SK-N-SH (cell line): ENCODE measurements around the gene KCNA5. TPM values are rescaled to one million over a fixed set of nuclear protein-coding genes. Genes with fewer than 3 reads are reported as not detected.

Experiments used
- CTCF ChIA-PET: fragments of 300-600, 350-600 bp; formaldehyde crosslinking; extraction: SDS; loops from one replicate; lab custom pipeline; 2021; lab: Yijun Ruan, JAX
- POLR2A ChIA-PET: fragments of 350-600 bp; sonication (Branson Sonifier 250); formaldehyde crosslinking; extraction: SDS; loops from one replicate; lab custom pipeline; 2020; ENCODE audit warnings: antibody characterized with exemption, inconsistent platforms; lab: Yijun Ruan, JAX
- DNase-seq: peaks from one replicate; pipeline ENCODE4 v3.0.0; 2012
- H2AFZ ChIP-seq: fragments of 200-600 bp; sonication (generic); 2 replicates; pipeline ENCODE4 v1.8.1; 2016; ENCODE audit warnings: antibody characterized with exemption, mild to moderate bottlenecking, low read depth
- H3F3A ChIP-seq: fragments of 200-600 bp; sonication (generic); replicated peaks from 2 replicates; pipeline ENCODE3; 2016; ENCODE audit warnings: antibody characterized with exemption, mild to moderate bottlenecking; ENCODE audit not compliant: insufficient read depth
- H3K27ac ChIP-seq, 2 experiments: fragments of 200-500 bp in 1 of 2; fragments of 200-600 bp in 1 of 2; sonication (Bioruptor generic) in 1 of 2; sonication (generic), shearing (Covaris generic) in 1 of 2; 2 replicates each; pipeline versions ENCODE4 v1.5.1 to v1.6.1; 2014 to 2016; ENCODE audit warnings: low read depth in 2 of 2, inconsistent platforms in 1 of 2, low read length in 1 of 2, mild to moderate bottlenecking in 1 of 2, mixed read lengths in 1 of 2
- H3K27me3 ChIP-seq: fragments of 200-600 bp; sonication (generic), shearing (Covaris generic); 2 replicates; pipeline ENCODE4 v1.6.1; 2016; ENCODE audit warnings: mixed run types; ENCODE audit not compliant: insufficient read depth
- H3K36me3 ChIP-seq, 2 experiments: fragments of 200-500 bp in 1 of 2; fragments of 200-600 bp in 1 of 2; sonication (Bioruptor generic) in 1 of 2; sonication (generic) in 1 of 2; replicated peaks in 1 of 2; 2 replicates each; pipeline versions ENCODE3 to v1.5.1; 2014 to 2016; ENCODE audit warnings: low read length in 1 of 2, mild to moderate bottlenecking in 1 of 2; ENCODE audit not compliant: insufficient read depth in 2 of 2, control insufficient read depth in 1 of 2
- H3K4me1 ChIP-seq, 2 experiments: fragments of 200-500 bp in 1 of 2; fragments of 200-600 bp in 1 of 2; sonication (Bioruptor generic) in 1 of 2; sonication (generic), shearing (Covaris generic) in 1 of 2; 2 replicates each; pipeline versions ENCODE4 v1.5.1 to v1.6.1; 2014 to 2016; ENCODE audit warnings: low read depth in 1 of 2, low read length in 1 of 2, mixed run types in 1 of 2; ENCODE audit not compliant: insufficient read depth in 2 of 2, control insufficient read depth in 1 of 2
- H3K4me2 ChIP-seq: fragments of 200-600 bp; sonication (generic), shearing (Covaris generic); 2 replicates; pipeline ENCODE4 v1.6.1; 2017; ENCODE audit warnings: mixed run types
- H3K4me3 ChIP-seq, 2 experiments: fragments of 200-500 bp in 1 of 2; fragments of 200-600 bp in 1 of 2; sonication (Bioruptor generic) in 1 of 2; sonication (generic), shearing (Covaris generic) in 1 of 2; 2 replicates each; pipeline versions ENCODE4 v1.5.1 to v1.8.1; 2014 to 2016; ENCODE audit warnings: low read depth in 2 of 2, inconsistent platforms in 1 of 2, low read length in 1 of 2, mild to moderate bottlenecking in 1 of 2, mixed read lengths in 1 of 2, moderate library complexity in 1 of 2
- H3K79me2 ChIP-seq: fragments of 200-600 bp; sonication (generic); 2 replicates; pipeline ENCODE4 v1.8.1; 2017; ENCODE audit warnings: mild to moderate bottlenecking; ENCODE audit not compliant: insufficient read depth
- H3K9ac ChIP-seq: fragments of 200-600 bp; sonication (generic); 2 replicates; pipeline ENCODE4 v1.6.1; 2017; ENCODE audit warnings: mixed run types
- H3K9me2 ChIP-seq: fragments of 200-600 bp; sonication (generic); 2 replicates; pipeline ENCODE4 v1.6.1; 2017; ENCODE audit warnings: mixed run types
- H3K9me3 ChIP-seq: fragments of 200-600 bp; sonication (generic); 2 replicates; pipeline ENCODE4 v1.6.1; 2017; ENCODE audit warnings: mixed run types, mild to moderate bottlenecking, moderate library complexity
- H4K20me1 ChIP-seq: fragments of 200-600 bp; sonication (generic); 2 replicates; pipeline ENCODE4 v1.6.1; 2017; ENCODE audit warnings: mild to moderate bottlenecking, mixed run types; ENCODE audit not compliant: insufficient read depth
- EP300 ChIP-seq, 2 experiments: IDR thresholded peaks; 2 replicates each; pipeline versions ENCODE4 v1.4.0 to v1.6.1; 2012; ENCODE audit warnings: borderline replicate concordance in 1 of 2, low read depth in 1 of 2, low read length in 1 of 2
- FOXM1 ChIP-seq: IDR thresholded peaks from 2 replicates; pipeline ENCODE4 v1.4.0; 2012; ENCODE audit warnings: low read depth, mild to moderate bottlenecking
- GABPA ChIP-seq: IDR thresholded peaks from 2 replicates; pipeline ENCODE4 v1.4.0; 2012; ENCODE audit warnings: low read depth, mild to moderate bottlenecking
- NFIC ChIP-seq: IDR thresholded peaks from 2 replicates; pipeline ENCODE4 v1.4.0; 2012; ENCODE audit warnings: borderline replicate concordance
- PBX3 ChIP-seq: IDR thresholded peaks from 2 replicates; pipeline ENCODE4; 2012
- RAD21 ChIP-seq: IDR thresholded peaks from 2 replicates; pipeline ENCODE4 v1.6.1; 2012; ENCODE audit warnings: mild to moderate bottlenecking, low read length
- RFX5 ChIP-seq: IDR thresholded peaks from 2 replicates; pipeline ENCODE4 v1.6.1; 2012; ENCODE audit warnings: mild to moderate bottlenecking, improper control_type of control experiment, low read length
- SIN3A ChIP-seq: IDR thresholded peaks from 2 replicates; pipeline ENCODE4 v1.6.1; 2012; ENCODE audit warnings: low read depth, mild to moderate bottlenecking, low read length, moderate library complexity, borderline replicate concordance
- TAF1 ChIP-seq: IDR thresholded peaks from 2 replicates; pipeline ENCODE4 v1.6.1; 2012; ENCODE audit warnings: low read depth, mild to moderate bottlenecking, low read length, moderate library complexity, borderline replicate concordance
- USF2 ChIP-seq: fragments of 150-350 bp; IDR thresholded peaks from 2 replicates; pipeline ENCODE4 v1.6.1; 2017; ENCODE audit warnings: antibody characterized with exemption, low read length, low read depth, borderline replicate concordance
- WGBS: methylation state at CpG from one replicate; pipeline ENCODE4 v1.1.6; 2017; ENCODE audit warnings: low lambda C conversion rate; 5-methylcytosine and 5-hydroxymethylcytosine counted together
- polyA plus RNA-seq, 3 experiments: library from polyadenylated mRNA; depleted of rRNA; stranded (reverse); fragments of >200 nt; gene quantifications; 2 replicates each; pipeline ENCODE4 v1.2.3, GENCODE V29; 2012
- TF ChIP-seq, protein P1 (sequence below): fragments of 200-600 bp; sonication (generic); IDR thresholded peaks from 2 replicates; pipeline ENCODE4 v1.6.1; 2017; ENCODE audit warnings: antibody characterized with exemption, mild to moderate bottlenecking, moderate library complexity

The KCNA5 gene
- polyA plus RNA-seq, 1 of the 3 experiments (the other 2 are of a cell fraction): not detected

- H2AFZ ChIP-seq: no peak overlapping the region
- peaks cover 34% of the 10 kb centered on the region; the same call in 1 of the 2 replicates for H3K27me3 ChIP-seq
- DNase-seq: no peak
- H3K4me2 ChIP-seq: no peak overlapping the region
- no peaks in the 10 kb centered on the region for H4K20me1 ChIP-seq
- H3K9me2 ChIP-seq: no peaks in the 10 kb centered on the region
- no peaks in the 10 kb centered on the region for H3K36me3 ChIP-seq
- H3K4me1 ChIP-seq: peaks cover 0 to 9% of the 10 kb centered on the region in 2 experiments; a peak in 1 of 4 replicates
- H3K9me3 ChIP-seq: no peaks in the 10 kb centered on the region
- no peak overlapping the region for H3K9ac ChIP-seq
- H3K4me3 ChIP-seq: no peak overlapping the region
- H3K27ac ChIP-seq: no peak overlapping the region
- TF ChIP-seq RFX5 (no peak), NFIC (no peak), TAF1 (no peak), USF2 (no peak), SIN3A (no peak)
- 0% methylated on average over 3 of the region's 4 CpGs for WGBS
- no peaks in the 10 kb centered on the region for H3K79me2 ChIP-seq
- POLR2A ChIA-PET: no interaction called here
- CTCF ChIA-PET: interaction anchor here (0.8 to 1.0 kb wide), 2 partner anchors 137 to 139 kb away, joined by 3 to 4 read pairs; no protein-coding TSS in a partner anchor
- H3F3A ChIP-seq: peaks cover 5% of the 10 kb centered on the region
Observed at GRCh38 chr12:4994622-4995021, 49.1 kb upstream of the KCNA5 start.

DNA sequence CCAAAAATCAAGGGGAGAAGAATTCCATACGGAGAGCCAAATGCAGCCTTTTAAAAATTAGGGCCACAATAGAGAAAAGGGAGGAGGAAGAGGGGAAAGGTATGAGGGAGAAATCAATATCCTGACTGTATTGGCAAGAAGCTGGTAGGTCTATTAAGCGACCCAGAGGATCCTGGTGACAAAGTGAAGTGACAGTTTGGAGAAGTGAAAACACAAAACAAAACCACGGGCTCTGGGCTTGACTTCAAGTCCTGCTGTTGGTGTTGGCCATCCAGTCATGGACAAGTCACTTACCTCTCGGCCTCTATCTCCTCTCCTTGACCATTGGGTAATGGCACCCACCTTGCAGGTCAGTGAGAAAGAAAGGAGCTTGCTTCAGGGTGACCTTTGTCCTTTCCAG, 47.0 kb upstream of the KCNA5 start:
- WGBS: 31% methylated on average over 4 of the region's 4 CpGs
- POLR2A ChIA-PET: no interaction called here
- H3K27ac ChIP-seq: no peak overlapping the region
- H4K20me1 ChIP-seq: no peaks in the 10 kb centered on the region
- H3K9ac ChIP-seq: no peak overlapping the region
- H3K79me2 ChIP-seq: no peaks in the 10 kb centered on the region
- TF ChIP-seq GABPA (no peak), PBX3 (no peak), FOXM1 (no peak), RAD21 (no peak), EP300 (IDR thresholded peaks at IDR 0.05; ENCODE audit: borderline replicate concordance in 1 of 2, low read depth in 1 of 2, low read length in 1 of 2) (no peak)
- TF ChIP-seq, protein P1, sequence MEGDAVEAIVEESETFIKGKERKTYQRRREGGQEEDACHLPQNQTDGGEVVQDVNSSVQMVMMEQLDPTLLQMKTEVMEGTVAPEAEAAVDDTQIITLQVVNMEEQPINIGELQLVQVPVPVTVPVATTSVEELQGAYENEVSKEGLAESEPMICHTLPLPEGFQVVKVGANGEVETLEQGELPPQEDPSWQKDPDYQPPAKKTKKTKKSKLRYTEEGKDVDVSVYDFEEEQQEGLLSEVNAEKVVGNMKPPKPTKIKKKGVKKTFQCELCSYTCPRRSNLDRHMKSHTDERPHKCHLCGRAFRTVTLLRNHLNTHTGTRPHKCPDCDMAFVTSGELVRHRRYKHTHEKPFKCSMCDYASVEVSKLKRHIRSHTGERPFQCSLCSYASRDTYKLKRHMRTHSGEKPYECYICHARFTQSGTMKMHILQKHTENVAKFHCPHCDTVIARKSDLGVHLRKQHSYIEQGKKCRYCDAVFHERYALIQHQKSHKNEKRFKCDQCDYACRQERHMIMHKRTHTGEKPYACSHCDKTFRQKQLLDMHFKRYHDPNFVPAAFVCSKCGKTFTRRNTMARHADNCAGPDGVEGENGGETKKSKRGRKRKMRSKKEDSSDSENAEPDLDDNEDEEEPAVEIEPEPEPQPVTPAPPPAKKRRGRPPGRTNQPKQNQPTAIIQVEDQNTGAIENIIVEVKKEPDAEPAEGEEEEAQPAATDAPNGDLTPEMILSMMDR: no peak
- TF ChIP-seq, all 33 proteins: peak for 0
- H3F3A ChIP-seq: peaks cover 5% of the 10 kb centered on the region
- no peak for DNase-seq
- H2AFZ ChIP-seq: no peak overlapping the region
- CTCF ChIA-PET: interaction anchor here (0.9 to 1.2 kb wide), 2 partner anchors 139 to 148 kb away, joined by 3 to 5 read pairs; no protein-coding TSS in a partner anchor
- H3K4me1 ChIP-seq: peaks cover 0 to 9% of the 10 kb centered on the region in 2 experiments; a peak in 1 of 4 replicates
- H3K9me3 ChIP-seq: no peaks in the 10 kb centered on the region
- H3K9me2 ChIP-seq: no peaks in the 10 kb centered on the region
- H3K4me2 ChIP-seq: no peak overlapping the region
- peaks cover 29% of the 10 kb centered on the region; the same call in 1 of the 2 replicates for H3K27me3 ChIP-seq
- H3K36me3 ChIP-seq: no peaks in the 10 kb centered on the region
- no peak overlapping the region for H3K4me3 ChIP-seq
